Measurements from ENCODE around the gene CCDC141.

Gene CCDC141

GRCh38 chr2:178895171-178895570 lies 154.8 kb downstream of the CCDC141 start:
- H3K27me3 ChIP-seq (replicated peaks; ENCODE audit: control insufficient read depth, insufficient read depth, low read length): no peaks in the 10 kb centered on the region
- DNase-seq (ENCODE audit: extremely low read depth, insufficient read length): no peak
- TF ChIP-seq, protein P1, sequence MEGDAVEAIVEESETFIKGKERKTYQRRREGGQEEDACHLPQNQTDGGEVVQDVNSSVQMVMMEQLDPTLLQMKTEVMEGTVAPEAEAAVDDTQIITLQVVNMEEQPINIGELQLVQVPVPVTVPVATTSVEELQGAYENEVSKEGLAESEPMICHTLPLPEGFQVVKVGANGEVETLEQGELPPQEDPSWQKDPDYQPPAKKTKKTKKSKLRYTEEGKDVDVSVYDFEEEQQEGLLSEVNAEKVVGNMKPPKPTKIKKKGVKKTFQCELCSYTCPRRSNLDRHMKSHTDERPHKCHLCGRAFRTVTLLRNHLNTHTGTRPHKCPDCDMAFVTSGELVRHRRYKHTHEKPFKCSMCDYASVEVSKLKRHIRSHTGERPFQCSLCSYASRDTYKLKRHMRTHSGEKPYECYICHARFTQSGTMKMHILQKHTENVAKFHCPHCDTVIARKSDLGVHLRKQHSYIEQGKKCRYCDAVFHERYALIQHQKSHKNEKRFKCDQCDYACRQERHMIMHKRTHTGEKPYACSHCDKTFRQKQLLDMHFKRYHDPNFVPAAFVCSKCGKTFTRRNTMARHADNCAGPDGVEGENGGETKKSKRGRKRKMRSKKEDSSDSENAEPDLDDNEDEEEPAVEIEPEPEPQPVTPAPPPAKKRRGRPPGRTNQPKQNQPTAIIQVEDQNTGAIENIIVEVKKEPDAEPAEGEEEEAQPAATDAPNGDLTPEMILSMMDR (IDR thresholded peaks at IDR 0.05; ENCODE audit: insufficient read depth, low read length, poor library complexity, severe bottlenecking): no peak
- no peak overlapping the region for H3K4me3 ChIP-seq (replicated peaks; ENCODE audit: low read depth, low read length)
- H3K36me3 ChIP-seq (ENCODE audit: control insufficient read depth, insufficient read depth, low read length): no peaks in the 10 kb centered on the region

DNA sequence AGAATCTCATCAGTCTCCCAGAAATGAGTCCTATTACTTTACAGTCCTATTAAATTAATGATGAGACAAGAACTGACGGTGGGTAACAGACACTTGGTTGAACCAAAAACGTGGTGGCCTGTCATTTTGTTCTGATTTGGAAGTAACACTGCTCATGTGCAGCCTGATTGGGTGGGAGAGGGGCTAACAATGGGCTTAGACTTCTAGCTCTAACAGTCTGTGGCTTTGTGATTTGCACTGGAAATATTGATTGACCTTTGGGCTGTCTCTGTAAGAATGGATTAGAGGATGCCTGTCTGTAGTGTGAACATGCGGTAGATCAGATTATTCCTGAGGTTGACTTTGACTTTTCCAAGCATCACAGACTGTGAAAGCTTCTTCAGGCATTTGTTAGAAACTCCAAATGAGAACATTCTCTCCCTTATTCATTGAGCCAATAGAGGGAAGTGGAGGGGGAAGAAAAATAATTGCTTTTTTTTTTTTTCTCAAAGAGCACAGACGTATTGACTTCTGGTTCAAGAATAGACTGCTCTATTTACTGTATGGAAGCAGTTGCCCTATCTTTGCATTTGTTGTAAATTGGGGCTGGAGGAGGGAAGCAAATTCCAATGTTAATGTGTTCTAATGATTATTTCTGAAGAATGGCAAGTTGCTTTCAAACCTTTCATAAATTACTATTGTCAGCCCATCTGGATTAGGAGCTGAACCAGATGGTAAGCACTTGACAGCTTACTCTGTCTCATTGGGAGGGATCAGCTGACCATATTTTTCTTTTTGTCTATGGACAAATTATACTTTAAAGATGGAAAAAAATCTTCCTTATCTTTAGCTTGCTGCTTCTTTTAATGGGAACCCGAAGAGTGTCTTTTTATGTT lies 156.9 kb downstream of the CCDC141 start:
- H3K27me3 ChIP-seq (replicated peaks; ENCODE audit: control insufficient read depth, insufficient read depth, low read length): no peaks in the 10 kb centered on the region
- no peak overlapping the region for H3K4me3 ChIP-seq (replicated peaks; ENCODE audit: low read depth, low read length)
- no peaks in the 10 kb centered on the region for H3K36me3 ChIP-seq (ENCODE audit: control insufficient read depth, insufficient read depth, low read length)
- TF ChIP-seq, protein P1 (IDR thresholded peaks at IDR 0.05; ENCODE audit: insufficient read depth, low read length, poor library complexity, severe bottlenecking): no peak
- DNase-seq (ENCODE audit: extremely low read depth, insufficient read length): no peak

- Histone ChIP-seq H3K27me3 (replicated peaks; ENCODE audit: control insufficient read depth, insufficient read depth, low read length) (no peaks in the 10 kb centered on the region), H3K4me3 (replicated peaks; ENCODE audit: low read depth, low read length) (no peak overlapping the region), H3K36me3 (ENCODE audit: control insufficient read depth, insufficient read depth, low read length) (no peaks in the 10 kb centered on the region)
- TF ChIP-seq, protein P1 (IDR thresholded peaks at IDR 0.05; ENCODE audit: insufficient read depth, low read length, poor library complexity, severe bottlenecking): no peak
- DNase-seq (ENCODE audit: extremely low read depth, insufficient read length): no peak
Observed at GRCh38 chr2:178891959-178892485, 157.9 kb downstream of the CCDC141 start.

DNA sequence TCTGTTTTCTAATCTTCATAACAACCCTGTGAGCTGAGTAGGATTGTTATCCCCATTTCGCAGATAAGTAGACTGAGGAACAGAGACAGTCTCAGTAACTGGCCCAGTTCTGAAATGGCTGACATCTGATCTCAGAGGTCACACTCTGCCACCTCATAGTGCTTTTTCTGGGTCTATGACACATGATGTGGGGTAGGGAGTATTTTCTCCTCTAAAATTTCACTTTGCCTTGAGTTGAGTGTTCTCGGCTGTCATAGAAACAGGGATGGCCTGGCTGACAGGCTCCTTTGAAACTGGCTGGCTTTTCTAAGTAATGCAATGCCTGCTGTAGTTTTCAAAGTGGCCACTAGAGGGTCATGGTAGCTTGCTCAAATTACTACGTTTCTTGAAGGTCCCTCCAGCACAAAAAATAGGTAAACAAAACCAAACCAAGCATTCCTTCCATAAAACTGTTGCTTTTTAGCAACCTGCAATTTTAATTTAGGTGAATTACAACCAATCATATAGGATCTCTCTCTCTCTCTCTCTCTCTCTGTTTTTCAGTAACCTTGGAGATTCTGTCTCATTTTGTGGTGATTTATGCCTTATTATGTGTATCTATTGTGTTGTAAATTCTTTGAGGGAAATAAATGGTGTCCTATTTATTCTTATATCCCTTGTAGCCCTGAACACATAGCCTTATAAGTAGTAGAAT lies 158.5 kb downstream of the CCDC141 start:
- DNase-seq (ENCODE audit: extremely low read depth, insufficient read length): peak; percentile 7

GRCh38 chr2:178886006-178886405 lies 163.9 kb downstream of the CCDC141 start:
- no peaks in the 10 kb centered on the region for H3K27me3 ChIP-seq (replicated peaks; ENCODE audit: control insufficient read depth, insufficient read depth, low read length)

More for the DNA sequence above, 158.5 kb downstream of the CCDC141 start:
- no peaks in the 10 kb centered on the region for H3K36me3 ChIP-seq (ENCODE audit: control insufficient read depth, insufficient read depth, low read length)
- TF ChIP-seq, protein P1 (IDR thresholded peaks at IDR 0.05; ENCODE audit: insufficient read depth, low read length, poor library complexity, severe bottlenecking): peak; percentile 90
- no peaks in the 10 kb centered on the region for H3K27me3 ChIP-seq (replicated peaks; ENCODE audit: control insufficient read depth, insufficient read depth, low read length)
- no peak overlapping the region for H3K4me3 ChIP-seq (replicated peaks; ENCODE audit: low read depth, low read length)

More at GRCh38 chr2:178886006-178886405, 163.9 kb downstream of the CCDC141 start:
- H3K36me3 ChIP-seq (ENCODE audit: control insufficient read depth, insufficient read depth, low read length): no peaks in the 10 kb centered on the region
- H3K4me3 ChIP-seq (replicated peaks; ENCODE audit: low read depth, low read length): no peak overlapping the region
- TF ChIP-seq, protein P1 (IDR thresholded peaks at IDR 0.05; ENCODE audit: insufficient read depth, low read length, poor library complexity, severe bottlenecking): no peak
- no peak for DNase-seq (ENCODE audit: extremely low read depth, insufficient read length)

Measured in GM06990 (cell line).